HL-60 (cell line): ENCODE data around the gene TRAF7.

ENCODE experiments used
- DNase-seq, 2 experiments: peaks; one replicate each; pipeline ENCODE4 v3.0.0-alpha.2; 2010 to 2020; ENCODE audit warnings: low read depth in 1 of 2, low spot score in 1 of 2
- H3K27ac ChIP-seq: fragments of 250-450 bp; sonication (Bioruptor Pico); replicated peaks from 2 replicates; pipeline ENCODE4 v1.5.1; 2020; ENCODE audit warnings: mild to moderate bottlenecking, moderate library complexity
- H3K27me3 ChIP-seq: fragments of 250-450 bp; sonication (Bioruptor Pico); 2 replicates; pipeline ENCODE4 v1.5.1; 2021; ENCODE audit warnings: mild to moderate bottlenecking, moderate library complexity; ENCODE audit not compliant: insufficient read depth, poor library complexity, severe bottlenecking
- H3K4me3 ChIP-seq: replicated peaks from 2 replicates; pipeline ENCODE4 v1.5.1; 2011; ENCODE audit warnings: mild to moderate bottlenecking, control low read depth, low read length; ENCODE audit not compliant: insufficient read depth
- CTCF ChIP-seq: IDR thresholded peaks from one replicate; pipeline ENCODE4 v1.5.1; 2011; ENCODE audit warnings: low read length, control low read depth, inconsistent platforms; ENCODE audit not compliant: insufficient read depth
- GABPA ChIP-seq: IDR thresholded peaks from 2 replicates; pipeline ENCODE4 v1.6.1; 2012; ENCODE audit warnings: low read depth
- POLR2AphosphoS5 ChIP-seq: IDR thresholded peaks from 2 replicates; pipeline ENCODE4 v1.6.1; 2012; ENCODE audit warnings: low read depth
- REST ChIP-seq: IDR thresholded peaks from 2 replicates; pipeline ENCODE4 v1.6.1; 2012; ENCODE audit warnings: low read depth; ENCODE audit not compliant: insufficient replicate concordance
- SPI1 ChIP-seq: IDR thresholded peaks from 2 replicates; pipeline ENCODE4 v1.6.1; 2012; ENCODE audit warnings: low read depth, mild to moderate bottlenecking, borderline replicate concordance

The TRAF7 gene

GRCh38 chr16:2184962-2185361 is 29.4 kb downstream of the TRAF7 start:
- Histone ChIP-seq H3K27me3 (peaks cover 3% of the 10 kb centered on the region), H3K27ac (no peak overlapping the region), H3K4me3 (no peak overlapping the region)
- TF ChIP-seq SPI1 (no peak), POLR2AphosphoS5 (no peak), CTCF (no peak), REST (no peak), GABPA (no peak)
- no peak for DNase-seq

- H3K27ac ChIP-seq = no peak overlapping the region
- DNase-seq = no peak
- no peak overlapping the region for H3K4me3 ChIP-seq
- no peak for TF ChIP-seq POLR2AphosphoS5
- no peak for TF ChIP-seq SPI1
- no peak for TF ChIP-seq CTCF
- no peak for TF ChIP-seq REST
- TF ChIP-seq GABPA = no peak
- peaks cover 3% of the 10 kb centered on the region for H3K27me3 ChIP-seq
Measured at GRCh38 chr16:2186064-2186463, 30.5 kb downstream of the TRAF7 start.

GRCh38 chr16:2186505-2186904 is 30.9 kb downstream of the TRAF7 start:
- DNase-seq = no peak
- TF ChIP-seq POLR2AphosphoS5 = no peak
- no peak for TF ChIP-seq REST
- no peak for TF ChIP-seq SPI1
- no peak for TF ChIP-seq GABPA
- TF ChIP-seq CTCF = no peak
- peaks cover 3% of the 10 kb centered on the region for H3K27me3 ChIP-seq
- no peak overlapping the region for H3K27ac ChIP-seq
- no peak overlapping the region for H3K4me3 ChIP-seq
